PC-3 (cell line): ENCODE data around the gene FBXW4. TPM values are rescaled to one million over a fixed set of nuclear protein-coding genes. Genes with fewer than 3 reads are reported as not detected.

Experiments used
- ATAC-seq: fragments of 200-7000 bp; cut with Tn5 transposase; 2 replicates; pipeline ENCODE4 v1.9.1; 2020; ENCODE audit warnings: mild to moderate bottlenecking, moderate library complexity
- BruUV-seq: library from RNA; stranded (reverse); fragments of 400-500 nt; replicated peaks from 2 replicates; lab custom pipeline; 2021; lab: Mats Ljungman, UMichigan
- CTCF ChIA-PET: fragments of 300-600 bp; sonication (Branson Sonifier 250); formaldehyde crosslinking; loops from one replicate; lab custom pipeline; 2022; ENCODE audit warnings: antibody characterized with exemption; lab: Charles Lee
- POLR2A ChIA-PET: fragments of 300-600 bp; sonication (Branson Sonifier 250); formaldehyde crosslinking; loops from one replicate; lab custom pipeline; 2022; ENCODE audit warnings: antibody characterized with exemption; ENCODE audit not compliant: unreplicated experiment; lab: Charles Lee
- DNase-seq: peaks from one replicate; pipeline ENCODE4 v3.0.0-alpha.2; 2015
- H2AFZ ChIP-seq: fragments of 300-600 bp; sonication (generic); 2 replicates; pipeline ENCODE4 v1.6.0; 2016; ENCODE audit warnings: antibody characterized with exemption, low read length
- H3F3A ChIP-seq: fragments of 300-600 bp; sonication (generic); one replicate; pipeline ENCODE4 v1.6.0; 2017; ENCODE audit warnings: antibody characterized with exemption, low read length, control low read depth, mild to moderate bottlenecking; ENCODE audit not compliant: unreplicated experiment
- H3K27ac ChIP-seq: fragments of 300-600 bp; sonication (generic); 2 replicates; pipeline ENCODE4 v1.5.1; 2016; ENCODE audit warnings: mild to moderate bottlenecking, low read length
- H3K27me3 ChIP-seq: fragments of 300-600 bp; sonication (generic); 2 replicates; pipeline ENCODE4 v1.6.1; 2016; ENCODE audit warnings: low read length, mixed read lengths
- H3K36me3 ChIP-seq: fragments of 300-600 bp; sonication (generic); 2 replicates; pipeline ENCODE4 v1.6.1; 2016; ENCODE audit warnings: low read depth, mixed run types, low read length, mixed read lengths
- H3K4me1 ChIP-seq: fragments of 300-600 bp; sonication (generic); 2 replicates; pipeline ENCODE4 v1.5.1; 2016; ENCODE audit warnings: low read length; ENCODE audit not compliant: insufficient read depth
- H3K4me2 ChIP-seq: fragments of 300-600 bp; sonication (generic); 2 replicates; pipeline ENCODE4 v1.6.0; 2016; ENCODE audit warnings: low read length
- H3K4me3 ChIP-seq: fragments of 300-600 bp; sonication (generic); 2 replicates; pipeline ENCODE4 v1.5.1; 2016; ENCODE audit warnings: mild to moderate bottlenecking, low read length, mixed read lengths
- H3K79me2 ChIP-seq: fragments of 300-600 bp; sonication (generic); 2 replicates; pipeline ENCODE4 v1.6.1; 2017; ENCODE audit warnings: low read length, mixed read lengths
- H3K9ac ChIP-seq: fragments of 300-600 bp; sonication (generic); 2 replicates; pipeline ENCODE4 v1.6.0; 2016; ENCODE audit warnings: mild to moderate bottlenecking, low read length
- H3K9me2 ChIP-seq: fragments of 300-600 bp; sonication (generic); replicated peaks from 2 replicates; pipeline ENCODE4 v1.6.1; 2016; ENCODE audit warnings: mixed run types, low read length, mixed read lengths
- H3K9me3 ChIP-seq: fragments of 300-600 bp; sonication (generic); 2 replicates; pipeline ENCODE4 v1.6.1; 2016; ENCODE audit warnings: low read length, mixed read lengths
- H4K20me1 ChIP-seq: fragments of 300-600 bp; sonication (generic); 2 replicates; pipeline ENCODE4 v1.6.1; 2016; ENCODE audit warnings: low read length, mixed read lengths
- EZH2 ChIP-seq: fragments of 300-600 bp; sonication (generic); IDR thresholded peaks from one replicate; pipeline ENCODE4 v1.6.1; 2017; ENCODE audit warnings: antibody characterized with exemption, mild to moderate bottlenecking, low read length; ENCODE audit not compliant: unreplicated experiment
- EZH2phosphoT487 ChIP-seq: fragments of 300-600 bp; sonication (generic); IDR thresholded peaks from 2 replicates; pipeline ENCODE4 v1.6.1; 2018; ENCODE audit warnings: mild to moderate bottlenecking, antibody characterized with exemption, low read length, borderline replicate concordance
- intact Hi-C: fragments of 100-400 bp; cut with micrococcal nuclease; formaldehyde crosslinking; loops from 2 replicates; pipeline ENCODE4 v1.9.0; 2023
- total RNA-seq: library from RNA; depleted of rRNA; stranded (reverse); fragments of >200 nt; gene quantifications from 2 replicates; pipeline ENCODE4 v1.2.3, GENCODE V29; 2014
- TF ChIP-seq, protein P1 (sequence below): fragments of 300-600 bp; sonication (generic); conservative IDR thresholded peaks from 2 replicates; pipeline ENCODE4 v1.5.1; 2017; ENCODE audit warnings: antibody characterized with exemption, low read depth, mild to moderate bottlenecking, low read length

FBXW4 gene
- total RNA-seq, 1 experiment from 2014 or later = 18.8 TPM

- no peak overlapping the region for H3K4me3 ChIP-seq
- no peaks in the 10 kb centered on the region for H4K20me1 ChIP-seq
- no peaks in the 10 kb centered on the region for H3K4me1 ChIP-seq
- ChIA-PET POLR2A (no interaction called here), CTCF (no interaction called here)
- H3K9me2 ChIP-seq = no peaks in the 10 kb centered on the region
- H3K9me3 ChIP-seq = no peaks in the 10 kb centered on the region
- H3K27me3 ChIP-seq = no peaks in the 10 kb centered on the region
- DNase-seq (no peak), ATAC-seq (no peak)
- H3F3A ChIP-seq = no peaks in the 10 kb centered on the region
- no peaks in the 10 kb centered on the region for H3K36me3 ChIP-seq
- no peak overlapping the region for H3K4me2 ChIP-seq
- H3K27ac ChIP-seq = no peak overlapping the region
- BruUV-seq = no TSS peak
- intact Hi-C loops = loop anchor here (10.0 kb wide), 1 partner anchor 259 kb away; no protein-coding TSS in a partner anchor
- no peak overlapping the region for H3K9ac ChIP-seq
- H2AFZ ChIP-seq = no peak overlapping the region
- no peak for TF ChIP-seq EZH2phosphoT487
- no peak for TF ChIP-seq EZH2
- TF ChIP-seq, protein P1, sequence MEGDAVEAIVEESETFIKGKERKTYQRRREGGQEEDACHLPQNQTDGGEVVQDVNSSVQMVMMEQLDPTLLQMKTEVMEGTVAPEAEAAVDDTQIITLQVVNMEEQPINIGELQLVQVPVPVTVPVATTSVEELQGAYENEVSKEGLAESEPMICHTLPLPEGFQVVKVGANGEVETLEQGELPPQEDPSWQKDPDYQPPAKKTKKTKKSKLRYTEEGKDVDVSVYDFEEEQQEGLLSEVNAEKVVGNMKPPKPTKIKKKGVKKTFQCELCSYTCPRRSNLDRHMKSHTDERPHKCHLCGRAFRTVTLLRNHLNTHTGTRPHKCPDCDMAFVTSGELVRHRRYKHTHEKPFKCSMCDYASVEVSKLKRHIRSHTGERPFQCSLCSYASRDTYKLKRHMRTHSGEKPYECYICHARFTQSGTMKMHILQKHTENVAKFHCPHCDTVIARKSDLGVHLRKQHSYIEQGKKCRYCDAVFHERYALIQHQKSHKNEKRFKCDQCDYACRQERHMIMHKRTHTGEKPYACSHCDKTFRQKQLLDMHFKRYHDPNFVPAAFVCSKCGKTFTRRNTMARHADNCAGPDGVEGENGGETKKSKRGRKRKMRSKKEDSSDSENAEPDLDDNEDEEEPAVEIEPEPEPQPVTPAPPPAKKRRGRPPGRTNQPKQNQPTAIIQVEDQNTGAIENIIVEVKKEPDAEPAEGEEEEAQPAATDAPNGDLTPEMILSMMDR = no peak
- no peaks in the 10 kb centered on the region for H3K79me2 ChIP-seq
These were observed 131.4 kb downstream of the FBXW4 start for GRCh38 chr10:101563497-101564040.

- no peak for TF ChIP-seq EZH2
- TF ChIP-seq, protein P1 = no peak
- no peak for TF ChIP-seq EZH2phosphoT487
- no TSS peak for BruUV-seq
- CTCF ChIA-PET = no interaction called here
These were observed 132.0 kb downstream of the FBXW4 start for GRCh38 chr10:101563007-101563406.

GRCh38 chr10:101562231-101562630 is 132.7 kb downstream of the FBXW4 start:
- no peak overlapping the region for H2AFZ ChIP-seq
- no peaks in the 10 kb centered on the region for H3K9me3 ChIP-seq
- POLR2A ChIA-PET = no interaction called here

More at GRCh38 chr10:101563007-101563406, 132.0 kb downstream of the FBXW4 start:
- H3K79me2 ChIP-seq = no peaks in the 10 kb centered on the region
- H3K4me3 ChIP-seq = no peak overlapping the region
- ATAC-seq (no peak), DNase-seq (no peak)
- H3K9me2 ChIP-seq = no peaks in the 10 kb centered on the region
- H3K4me1 ChIP-seq = no peaks in the 10 kb centered on the region
- H3K9ac ChIP-seq = no peak overlapping the region
- no peak overlapping the region for H2AFZ ChIP-seq
- H3F3A ChIP-seq = no peaks in the 10 kb centered on the region
- no peaks in the 10 kb centered on the region for H3K9me3 ChIP-seq
- H4K20me1 ChIP-seq = no peaks in the 10 kb centered on the region
- H3K27ac ChIP-seq = no peak overlapping the region
- POLR2A ChIA-PET = no interaction called here
- H3K36me3 ChIP-seq = no peaks in the 10 kb centered on the region
- intact Hi-C loops = loop anchor here (10.0 kb wide), 1 partner anchor 258 kb away; no protein-coding TSS in a partner anchor
- H3K27me3 ChIP-seq = no peaks in the 10 kb centered on the region
- no peak overlapping the region for H3K4me2 ChIP-seq

More at GRCh38 chr10:101562231-101562630, 132.7 kb downstream of the FBXW4 start:
- no TSS peak for BruUV-seq
- Histone ChIP-seq H4K20me1 (no peaks in the 10 kb centered on the region), H3K36me3 (no peaks in the 10 kb centered on the region), H3K4me1 (no peaks in the 10 kb centered on the region), H3K27ac (no peak overlapping the region), H3K9ac (no peak overlapping the region), H3K4me3 (no peak overlapping the region), H3K27me3 (no peaks in the 10 kb centered on the region), H3K4me2 (no peak overlapping the region), H3F3A (no peaks in the 10 kb centered on the region), H3K79me2 (no peaks in the 10 kb centered on the region), H3K9me2 (no peaks in the 10 kb centered on the region)
- CTCF ChIA-PET = no interaction called here
- ATAC-seq (no peak), DNase-seq (no peak)
- TF ChIP-seq EZH2 (no peak), EZH2phosphoT487 (no peak)
- TF ChIP-seq, protein P1 = no peak
- intact Hi-C loops = loop anchor here (10.0 kb wide), 1 partner anchor 257 kb away; no protein-coding TSS in a partner anchor
